ENCODE data around the gene RECQL5. TPM values are rescaled to one million over a fixed set of nuclear protein-coding genes. Genes with fewer than 3 reads are reported as not detected.

RECQL5 gene
- total RNA-seq, 3 donors from 2014 or later (not counting 1 experiment from before 2014, with no cell fraction given): 33.4 to 39.1 (median 34.3) TPM

GRCh38 chr17:75654176-75654575 lies 12.8 kb downstream of the RECQL5 start:
- WGBS (ENCODE audit: insufficient coverage): 89% methylated on average over 2 of the region's 2 CpGs
- H3K4me1 ChIP-seq (ENCODE audit: control insufficient read depth, insufficient read depth, low read length): no peaks in the 10 kb centered on the region
- H3K27me3 ChIP-seq (ENCODE audit: control insufficient read depth, insufficient read depth, low read length): no peaks in the 10 kb centered on the region
- DNase-seq: no peak
- H3K27ac Mint-ChIP-seq: peak overlapping the region in 1 of 2 donors; percentile 12
- H3K27me3 Mint-ChIP-seq (ENCODE audit: low read depth in 2 of 2): no peaks in the 10 kb centered on the region
- intact Hi-C loops (cut with micrococcal nuclease): no loop called here
- no peak for TF ChIP-seq CTCF (IDR thresholded peaks at IDR 0.05)
- H3K4me3 Mint-ChIP-seq: no peak overlapping the region
- no peaks in the 10 kb centered on the region for H3K9me3 ChIP-seq (ENCODE audit: control insufficient read depth, insufficient read depth, low read length)
- ATAC-seq: no peak
- H3K36me3 Mint-ChIP-seq: no peaks in the 10 kb centered on the region
- H3K4me3 ChIP-seq (ENCODE audit: low read length): no peak overlapping the region
- H3K9me3 Mint-ChIP-seq: no peaks in the 10 kb centered on the region
- H3K36me3 ChIP-seq (ENCODE audit: control insufficient read depth, insufficient read depth, low read length): peaks cover 28% of the 10 kb centered on the region
- no peak overlapping the region for H3K27ac ChIP-seq (ENCODE audit: low read length)
- peaks cover 4 to 5% of the 10 kb centered on the region in 2 donors for H3K4me1 Mint-ChIP-seq

GRCh38 chr17:75652934-75653549 lies 13.9 kb downstream of the RECQL5 start:
- TF ChIP-seq CTCF (IDR thresholded peaks at IDR 0.05): peak; percentile 50
- H3K36me3 ChIP-seq (ENCODE audit: control insufficient read depth, insufficient read depth, low read length): peaks cover 22% of the 10 kb centered on the region
- Mint-ChIP-seq H3K27ac (peak overlapping the region in 1 of 2 donors; percentile 34), H3K4me1 (peaks cover 4 to 5% of the 10 kb centered on the region in 2 donors), H3K9me3 (no peaks in the 10 kb centered on the region), H3K36me3 (no peaks in the 10 kb centered on the region), H3K4me3 (no peak overlapping the region), H3K27me3 (ENCODE audit: low read depth in 2 of 2) (no peaks in the 10 kb centered on the region)
- peak in 1 of 2 donors; percentile 59 for DNase-seq
- ATAC-seq: peak; percentile 63 to 89 (median 83)
- WGBS (ENCODE audit: insufficient coverage): 63% methylated on average over 4 of the region's 6 CpGs
- intact Hi-C loops (cut with micrococcal nuclease): no loop called here
- H3K9me3 ChIP-seq (ENCODE audit: control insufficient read depth, insufficient read depth, low read length): no peaks in the 10 kb centered on the region
- no peak overlapping the region for H3K4me3 ChIP-seq (ENCODE audit: low read length)
- H3K27ac ChIP-seq (ENCODE audit: low read length): no peak overlapping the region
- no peaks in the 10 kb centered on the region for H3K27me3 ChIP-seq (ENCODE audit: control insufficient read depth, insufficient read depth, low read length)
- no peaks in the 10 kb centered on the region for H3K4me1 ChIP-seq (ENCODE audit: control insufficient read depth, insufficient read depth, low read length)

- H3K27me3 Mint-ChIP-seq (ENCODE audit: low read depth in 2 of 2): no peaks in the 10 kb centered on the region
- intact Hi-C loops (cut with micrococcal nuclease): no loop called here
- Histone ChIP-seq H3K9me3 (ENCODE audit: control insufficient read depth, insufficient read depth, low read length) (no peaks in the 10 kb centered on the region), H3K27me3 (ENCODE audit: control insufficient read depth, insufficient read depth, low read length) (no peaks in the 10 kb centered on the region), H3K36me3 (ENCODE audit: control insufficient read depth, insufficient read depth, low read length) (peaks cover 18% of the 10 kb centered on the region), H3K4me1 (ENCODE audit: control insufficient read depth, insufficient read depth, low read length) (no peaks in the 10 kb centered on the region), H3K27ac (ENCODE audit: low read length) (no peak overlapping the region), H3K4me3 (ENCODE audit: low read length) (no peak overlapping the region)
- H3K36me3 Mint-ChIP-seq: no peaks in the 10 kb centered on the region
- H3K27ac Mint-ChIP-seq: no peak overlapping the region
- no peaks in the 10 kb centered on the region for H3K9me3 Mint-ChIP-seq
- DNase-seq: no peak
- ATAC-seq: no peak
- peaks cover 4 to 5% of the 10 kb centered on the region in 2 donors for H3K4me1 Mint-ChIP-seq
- TF ChIP-seq CTCF (IDR thresholded peaks at IDR 0.05): no peak
- WGBS (ENCODE audit: insufficient coverage): 97% methylated on average over 5 of the region's 5 CpGs
- H3K4me3 Mint-ChIP-seq: no peak overlapping the region
These were observed 14.6 kb downstream of the RECQL5 start for GRCh38 chr17:75652341-75652740.

- 98% methylated on average over 7 of the region's 7 CpGs for WGBS (ENCODE audit: insufficient coverage)
- Mint-ChIP-seq H3K27me3 (ENCODE audit: low read depth in 2 of 2) (no peaks in the 10 kb centered on the region), H3K36me3 (no peaks in the 10 kb centered on the region), H3K4me1 (peaks cover 15% of the 10 kb centered on the region in 2 donors), H3K27ac (no peak overlapping the region), H3K4me3 (no peak overlapping the region), H3K9me3 (no peaks in the 10 kb centered on the region)
- Histone ChIP-seq H3K27me3 (ENCODE audit: control insufficient read depth, insufficient read depth, low read length) (no peaks in the 10 kb centered on the region), H3K36me3 (ENCODE audit: control insufficient read depth, insufficient read depth, low read length) (peaks cover 12% of the 10 kb centered on the region), H3K4me1 (ENCODE audit: control insufficient read depth, insufficient read depth, low read length) (peaks cover 9% of the 10 kb centered on the region), H3K4me3 (ENCODE audit: low read length) (no peak overlapping the region), H3K9me3 (ENCODE audit: control insufficient read depth, insufficient read depth, low read length) (no peaks in the 10 kb centered on the region), H3K27ac (ENCODE audit: low read length) (no peak overlapping the region)
- no peak for TF ChIP-seq CTCF (IDR thresholded peaks at IDR 0.05)
- ATAC-seq (no peak), DNase-seq (no peak)
- intact Hi-C loops (cut with micrococcal nuclease): no loop called here
These were observed 16.1 kb downstream of the RECQL5 start for GRCh38 chr17:75650874-75651273.
